A549 (cell line): Measurements from ENCODE around the gene TBC1D12. TPM values are rescaled to one million over a fixed set of nuclear protein-coding genes. Genes with fewer than 3 reads are reported as not detected.

ENCODE experiments used
- ATAC-seq, 2 experiments: fragments of 200-7000 bp in 1 of 2; fragments of >200 bp in 1 of 2; cut with Nextera tagmentation in 1 of 2; cut with Tn5 transposase in 1 of 2; 3 replicates each; pipeline versions ENCODE4 v1.8.0 to v1.9.1; 2018 to 2020; ENCODE audit warnings: mild to moderate bottlenecking in 1 of 2, moderate library complexity in 1 of 2
- CTCF ChIA-PET: fragments of 300-600 bp; sonication (Branson Sonifier 250); formaldehyde crosslinking; extraction: SDS; loops from one replicate; lab custom pipeline; 2021; ENCODE audit warnings: antibody characterized with exemption, inconsistent platforms; lab: Yijun Ruan, JAX
- POLR2A ChIA-PET: fragments of 350-600 bp; formaldehyde crosslinking; extraction: SDS; loops from one replicate; lab custom pipeline; 2021; ENCODE audit warnings: antibody characterized with exemption, inconsistent platforms; lab: Yijun Ruan, JAX
- DNase-seq, 2 experiments: peaks; one replicate each; pipeline versions ENCODE4 v3.0.0 to v3.0.0-alpha.2; 2011 to 2016; ENCODE audit warnings: low read depth in 1 of 2, low spot score in 1 of 2
- FAIRE-seq: peaks from 2 replicates; lab custom pipeline; 2011; peaks lifted over from hg19 to GRCh38; lab: Jason Lieb, UNC
- H3K27ac ChIP-seq, 2 experiments: fragments of >200 bp; sonication (Bioruptor Twin); formaldehyde crosslinking; 3 replicates each; pipeline ENCODE4 v1.5.1; 2016 to 2017
- H3K4me1 ChIP-seq: fragments of >200 bp; sonication (Bioruptor Twin); formaldehyde crosslinking; 3 replicates; pipeline ENCODE4 v1.6.1; 2016
- H3K4me2 ChIP-seq: fragments of >200 bp; sonication (Bioruptor Twin); formaldehyde crosslinking; 3 replicates; pipeline ENCODE4 v1.6.1; 2016
- H3K4me3 ChIP-seq: fragments of >200 bp; sonication (Bioruptor Twin); formaldehyde crosslinking; 3 replicates; pipeline ENCODE4 v1.5.1; 2016
- H3K9me3 ChIP-seq: fragments of >200 bp; sonication (Bioruptor Twin); formaldehyde crosslinking; 3 replicates; pipeline ENCODE4 v1.6.1; 2016
- BCL3 ChIP-seq: fragments of >200 bp; sonication (Bioruptor Twin); formaldehyde crosslinking; IDR thresholded peaks from 3 replicates; pipeline ENCODE4 v1.6.1; 2016
- BHLHE40 ChIP-seq: IDR thresholded peaks from 2 replicates; pipeline ENCODE4 v1.6.1; 2012; ENCODE audit warnings: low read depth, low read length, inconsistent platforms
- CTCF ChIP-seq: fragments of >200 bp; sonication (Bioruptor Twin); formaldehyde crosslinking; IDR thresholded peaks from 3 replicates; pipeline ENCODE4 v1.5.1; 2016
- E2F6 ChIP-seq: IDR thresholded peaks from 2 replicates; pipeline ENCODE4 v1.6.1; 2012; ENCODE audit warnings: low read depth, borderline replicate concordance
- EHF ChIP-seq: fragments of 250-450 bp; sonication (Bioruptor Pico); IDR thresholded peaks from 2 replicates; pipeline ENCODE4 v1.5.0; 2020; ENCODE audit warnings: mild to moderate bottlenecking
- FOSB ChIP-seq: fragments of 250-450 bp; sonication (Bioruptor Pico); IDR thresholded peaks from 2 replicates; pipeline ENCODE4 v1.5.0; 2020; ENCODE audit warnings: mild to moderate bottlenecking, moderate library complexity
- GATA3 ChIP-seq: IDR thresholded peaks from 2 replicates; pipeline ENCODE4 v1.6.1; 2012; ENCODE audit warnings: borderline replicate concordance
- HDAC2 ChIP-seq: fragments of 200-600 bp; sonication (generic); IDR thresholded peaks from 2 replicates; pipeline ENCODE4 v1.6.1; 2016
- HES2 ChIP-seq: fragments of >200 bp; sonication (Bioruptor Twin); formaldehyde crosslinking; IDR thresholded peaks from 2 replicates; pipeline ENCODE4 v1.6.1; 2016
- HOXA7 ChIP-seq: fragments of 250-450 bp; sonication (Bioruptor Pico); IDR thresholded peaks from 2 replicates; pipeline ENCODE4 v1.5.0; 2020; ENCODE audit warnings: mild to moderate bottlenecking, moderate library complexity
- HOXB13 ChIP-seq: fragments of 250-450 bp; sonication (Bioruptor Pico); IDR thresholded peaks from 2 replicates; pipeline ENCODE4 v1.5.0; 2020; ENCODE audit warnings: low read depth, mild to moderate bottlenecking, moderate library complexity
- HOXB5 ChIP-seq: fragments of 250-450 bp; sonication (Bioruptor Pico); IDR thresholded peaks from 2 replicates; pipeline ENCODE4 v1.5.0; 2020; ENCODE audit warnings: mild to moderate bottlenecking, moderate library complexity
- JUN ChIP-seq, 2 experiments: fragments of >200 bp; sonication (Bioruptor Twin); formaldehyde crosslinking; IDR thresholded peaks; 2 replicates in 1 of 2; 3 replicates in 1 of 2; pipeline ENCODE4 v1.6.1; 2016 to 2017
- JUNB ChIP-seq: fragments of >200 bp; sonication (Bioruptor Twin); formaldehyde crosslinking; IDR thresholded peaks from 2 replicates; pipeline ENCODE4 v1.6.1; 2016
- MAFK ChIP-seq: fragments of 450-650 bp; IDR thresholded peaks from 2 replicates; pipeline ENCODE4 v1.6.1; 2014; ENCODE audit not compliant: partially characterized antibody
- MAZ ChIP-seq: fragments of 150-350 bp; IDR thresholded peaks from 2 replicates; pipeline ENCODE4 v1.6.1; 2014; ENCODE audit warnings: antibody characterized with exemption, low read depth, low read length, borderline replicate concordance
- MYC ChIP-seq: IDR thresholded peaks from 2 replicates; pipeline ENCODE4 v1.6.1; 2012; ENCODE audit warnings: mild to moderate bottlenecking, inconsistent platforms, low read length, improper control_type of control experiment, borderline replicate concordance
- POLR2A ChIP-seq: IDR thresholded peaks from 2 replicates; pipeline ENCODE4 v1.6.1; 2012; ENCODE audit warnings: mild to moderate bottlenecking, low read length
- RAD21 ChIP-seq, 2 experiments: fragments of >200 bp in 1 of 2; sonication (Bioruptor Twin) in 1 of 2; formaldehyde crosslinking in 1 of 2; IDR thresholded peaks in 1 of 2; conservative IDR thresholded peaks in 1 of 2; 2 replicates in 1 of 2; 3 replicates in 1 of 2; pipeline ENCODE4 v1.6.1; 2012 to 2018; ENCODE audit warnings: inconsistent platforms in 1 of 2
- RARB ChIP-seq: fragments of 250-450 bp; sonication (Bioruptor Pico); IDR thresholded peaks from 2 replicates; pipeline ENCODE4 v1.8.0; 2021; ENCODE audit warnings: mild to moderate bottlenecking, moderate library complexity
- REST ChIP-seq: fragments of 200-600 bp; sonication (generic); IDR thresholded peaks from 2 replicates; pipeline ENCODE4 v1.6.1; 2016; ENCODE audit warnings: antibody characterized with exemption, mild to moderate bottlenecking, moderate library complexity
- RNF2 ChIP-seq: fragments of 200-600 bp; sonication (generic); IDR thresholded peaks from 2 replicates; pipeline ENCODE4 v1.6.1; 2016; ENCODE audit warnings: low read depth, mild to moderate bottlenecking, antibody characterized with exemption, moderate library complexity, borderline replicate concordance
- SMC3 ChIP-seq: fragments of >200 bp; sonication (Bioruptor Twin); formaldehyde crosslinking; IDR thresholded peaks from 3 replicates; pipeline ENCODE4 v1.6.1; 2018; ENCODE audit warnings: inconsistent platforms
- TP53 ChIP-seq: fragments of 250-450 bp; sonication (Bioruptor Pico); IDR thresholded peaks from 2 replicates; pipeline ENCODE4 v1.5.0; 2021; ENCODE audit warnings: mild to moderate bottlenecking, moderate library complexity
- USF2 ChIP-seq: fragments of 450-650 bp; IDR thresholded peaks from 2 replicates; pipeline ENCODE4 v1.6.1; 2014; ENCODE audit warnings: antibody characterized with exemption
- ZNF302 ChIP-seq: fragments of 250-450 bp; sonication (Bioruptor Pico); IDR thresholded peaks from 2 replicates; pipeline ENCODE4 v1.9.0; 2021; ENCODE audit warnings: inconsistent platforms, mild to moderate bottlenecking, moderate library complexity
- ZSCAN20 ChIP-seq: fragments of 250-450 bp; sonication (Bioruptor Pico); IDR thresholded peaks from 2 replicates; pipeline ENCODE4 v1.8.0; 2022; ENCODE audit warnings: mild to moderate bottlenecking, moderate library complexity
- WGBS: methylation state at CpG from one replicate; pipeline ENCODE4 v1.1.6; 2017; ENCODE audit errors: missing lambda C conversion rate; 5-methylcytosine and 5-hydroxymethylcytosine counted together
- polyA plus RNA-seq, 4 experiments: library from polyadenylated mRNA; depleted of rRNA in 3 of 4; stranded (reverse); fragments of >200 nt; fragmentation: RNase III in 1 of 4; extraction: RNeasy Plus Mini Kit Qiagen cat#74134 plus additional on column Dnase treatment in 1 of 4; gene quantifications; 2 replicates in 3 of 4; 3 replicates in 1 of 4; pipeline ENCODE4 v1.2.3, GENCODE V29; 2011 to 2017

The TBC1D12 gene
- polyA plus RNA-seq, 2 of the 4 experiments (the other 2 are of a cell fraction) = 4.4 to 5.7 TPM

- TF ChIP-seq MAFK = no peak
Measured at GRCh38 chr10:94361171-94361794, 41.1 kb upstream of the TBC1D12 start (continued).

GRCh38 chr10:94362360-94363250, 39.7 kb upstream of the TBC1D12 start, which contains the start of gene NOC3L:
Gene NOC3L (minus strand): TSS chr10:94362939. CDS start chr10:94362838, 101 bp downstream.
- Histone ChIP-seq H3K4me3 (peak within 1 kb of the TSS; percentile 75), H3K27ac (peak within 1 kb of the TSS; percentile 84 to 89), H3K4me1 (peaks cover 6% of the 10 kb centered on the region; the same call in 1 of the 3 replicates), H3K4me2 (peak within 1 kb of the TSS; percentile 80), H3K9me3 (no peaks in the 10 kb centered on the region)
- FAIRE-seq (peak; percentile 86), DNase-seq (peak; percentile 95 to 96), ATAC-seq (peak; percentile 99 to 100)
- WGBS = under 1% methylated on average over 55 of the region's 55 CpGs
- CTCF ChIA-PET = interaction anchor here (0.6 to 2.6 kb wide), 12 partner anchors 9 to 72 kb away, joined by 3 to 14 read pairs (median 5); partner anchors contain the start of gene TBC1D12
- POLR2A ChIA-PET = interaction anchor here (1.0 to 1.8 kb wide), 2 partner anchors 20 to 40 kb away, joined by 4 to 7 read pairs; partner anchors contain the start of gene TBC1D12
- 0 out of 2 replicates have a peak, but pooled peaks have one; percentile 66 for TF ChIP-seq TP53
- peak; percentile 94; the same call in 1 of the 2 replicates for TF ChIP-seq HOXB13 (CRISPR knock-in tag)
- TF ChIP-seq RNF2 = no peak
- peak; percentile 60; the same call in 1 of the 2 replicates for TF ChIP-seq MAZ
- TF ChIP-seq ZNF302 = peak; percentile 71; the same call in 1 of the 2 replicates
- TF ChIP-seq RARB = 0 out of 2 replicates have a peak, but pooled peaks have one; percentile 52
- no peak for TF ChIP-seq HES2
- TF ChIP-seq USF2 = peak; percentile 59
- TF ChIP-seq SMC3 = peak; percentile 72
- TF ChIP-seq REST = peak; percentile 86
- TF ChIP-seq GATA3 = peak; percentile 57
- peak; percentile 25 to 57; a peak in 2 of 5 replicates for TF ChIP-seq RAD21 (conservative IDR thresholded peaks at IDR 0.05 in 1 of 2, IDR thresholded peaks at IDR 0.05 in 1 of 2)
- TF ChIP-seq HOXB5 (CRISPR knock-in tag) = peak; percentile 95
- TF ChIP-seq JUNB = no peak
- peak; percentile 86 for TF ChIP-seq MYC
- TF ChIP-seq EHF (CRISPR knock-in tag) = peak; percentile 96
- TF ChIP-seq ZSCAN20 = 0 out of 2 replicates have a peak, but pooled peaks have one; percentile 37
- TF ChIP-seq E2F6 = peak; percentile 100
- 0 out of 2 replicates have a peak, but pooled peaks have one; percentile 10 for TF ChIP-seq HDAC2
- peak; percentile 88 for TF ChIP-seq POLR2A
- peak; percentile 55 to 91; a peak in 4 of 5 replicates for TF ChIP-seq JUN (IDR thresholded peaks at IDR 0.05)
- TF ChIP-seq BHLHE40 = peak; percentile 73
- 0 out of 2 replicates have a peak, but pooled peaks have one; percentile 35 for TF ChIP-seq HOXA7 (CRISPR knock-in tag)
- TF ChIP-seq BCL3 = peak; percentile 93
- TF ChIP-seq CTCF = peak; percentile 63
- TF ChIP-seq FOSB (CRISPR knock-in tag) = 0 out of 2 replicates have a peak, but pooled peaks have one; percentile 34
